Loucy (cell line): ENCODE measurements around the gene DDI1.

ENCODE experiments used
- H2AFZ ChIP-seq: fragments of 200-600 bp; sonication (generic); 2 replicates; pipeline ENCODE4 v1.6.0; 2016; ENCODE audit warnings: antibody characterized with exemption, mild to moderate bottlenecking, low read length, moderate library complexity
- H3F3A ChIP-seq: fragments of 200-600 bp; 2 replicates; pipeline ENCODE4 v1.6.0; 2016; ENCODE audit warnings: antibody characterized with exemption, low read depth, mild to moderate bottlenecking
- H3K27me3 ChIP-seq: fragments of 200-600 bp; sonication (generic); 2 replicates; pipeline ENCODE4 v1.6.1; 2014; ENCODE audit warnings: low read length, mild to moderate bottlenecking; ENCODE audit not compliant: insufficient read depth, poor library complexity, severe bottlenecking
- H3K36me3 ChIP-seq: fragments of 200-600 bp; sonication (generic); 2 replicates; pipeline ENCODE4 v1.6.1; 2016; ENCODE audit warnings: low read length; ENCODE audit not compliant: insufficient read depth
- H3K4me1 ChIP-seq: fragments of 200-600 bp; sonication (generic); 2 replicates; pipeline ENCODE4 v1.5.1; 2014; ENCODE audit warnings: low read length, mild to moderate bottlenecking; ENCODE audit not compliant: insufficient read depth, poor library complexity, severe bottlenecking
- H3K4me2 ChIP-seq: fragments of 200-600 bp; sonication (generic); 2 replicates; pipeline ENCODE4 v1.6.0; 2014; ENCODE audit warnings: antibody characterized with exemption, low read length, low read depth, mild to moderate bottlenecking; ENCODE audit not compliant: poor library complexity, severe bottlenecking
- H3K4me3 ChIP-seq: fragments of 200-600 bp; sonication (generic); 2 replicates; pipeline ENCODE4 v1.5.1; 2014; ENCODE audit warnings: low read length, mild to moderate bottlenecking, mixed read lengths; ENCODE audit not compliant: poor library complexity, severe bottlenecking
- H3K79me2 ChIP-seq: fragments of 200-600 bp; sonication (generic); 2 replicates; pipeline ENCODE4 v1.6.1; 2014; ENCODE audit warnings: low read length; ENCODE audit not compliant: insufficient read depth
- H3K9ac ChIP-seq: fragments of 200-600 bp; sonication (generic); 2 replicates; pipeline ENCODE4 v1.6.0; 2014; ENCODE audit warnings: mild to moderate bottlenecking, low read depth, low read length, moderate library complexity; ENCODE audit not compliant: poor library complexity, severe bottlenecking
- H3K9me2 ChIP-seq: fragments of 200-600 bp; sonication (generic); replicated peaks from 2 replicates; pipeline ENCODE4 v1.6.1; 2016; ENCODE audit warnings: low read depth, low read length, mixed read lengths
- H3K9me3 ChIP-seq: fragments of 200-600 bp; sonication (generic); 2 replicates; pipeline ENCODE4 v1.6.1; 2014; ENCODE audit warnings: mild to moderate bottlenecking, antibody characterized with exemption, low read length, low read depth; ENCODE audit not compliant: insufficient read depth
- H4K20me1 ChIP-seq: fragments of 200-600 bp; sonication (generic); 2 replicates; pipeline ENCODE4 v1.6.0; 2014; ENCODE audit warnings: antibody characterized with exemption, low read length, mild to moderate bottlenecking; ENCODE audit not compliant: insufficient read depth, poor library complexity, severe bottlenecking
- EZH2phosphoT487 ChIP-seq: fragments of 200-600 bp; IDR thresholded peaks from 2 replicates; pipeline ENCODE4 v1.6.1; 2018; ENCODE audit warnings: antibody characterized with exemption, mild to moderate bottlenecking, moderate library complexity, borderline replicate concordance
- TF ChIP-seq, protein P1 (sequence below): fragments of 200-600 bp; sonication (generic); conservative IDR thresholded peaks from 2 replicates; pipeline ENCODE4 v1.5.1; 2014; ENCODE audit warnings: mild to moderate bottlenecking, antibody characterized with exemption, low read length

Gene DDI1

DNA sequence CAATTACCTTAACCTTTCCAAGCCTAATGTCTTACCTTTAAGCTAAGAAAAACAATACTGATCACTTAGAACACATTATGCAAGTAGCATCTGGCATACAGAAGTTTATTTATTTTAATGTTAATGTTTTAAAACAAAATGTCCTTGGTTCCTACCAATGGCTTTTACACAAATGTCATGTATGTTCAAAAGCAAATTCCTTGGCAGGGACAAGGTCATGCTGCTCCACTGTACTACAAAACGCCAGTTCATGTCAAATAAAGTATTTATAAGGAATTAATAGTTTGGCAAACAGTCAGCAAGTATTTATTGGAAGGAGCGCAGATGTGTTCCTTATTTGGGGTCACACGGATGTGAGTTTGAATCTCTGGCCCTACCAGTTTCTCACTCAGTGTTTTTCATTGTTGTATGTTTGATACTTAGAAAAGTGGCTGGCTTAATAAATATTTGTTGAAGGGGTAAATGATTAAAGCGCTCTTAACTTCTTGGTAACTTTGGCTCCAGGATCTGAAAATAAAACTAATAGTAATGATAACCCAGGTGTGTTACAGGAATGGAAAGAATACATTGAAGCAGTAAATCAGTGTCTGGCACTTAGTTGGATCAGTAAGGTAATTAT, 18.6 kb downstream of the DDI1 start:
- Histone ChIP-seq H3K79me2 (no peaks in the 10 kb centered on the region), H3F3A (no peaks in the 10 kb centered on the region), H3K9me2 (no peaks in the 10 kb centered on the region), H3K4me1 (peaks cover 6% of the 10 kb centered on the region), H2AFZ (no peak overlapping the region), H3K4me3 (no peak overlapping the region), H4K20me1 (no peaks in the 10 kb centered on the region), H3K27me3 (no peaks in the 10 kb centered on the region), H3K9me3 (no peaks in the 10 kb centered on the region), H3K4me2 (no peak overlapping the region), H3K9ac (no peak overlapping the region), H3K36me3 (no peaks in the 10 kb centered on the region)
- TF ChIP-seq, protein P1, sequence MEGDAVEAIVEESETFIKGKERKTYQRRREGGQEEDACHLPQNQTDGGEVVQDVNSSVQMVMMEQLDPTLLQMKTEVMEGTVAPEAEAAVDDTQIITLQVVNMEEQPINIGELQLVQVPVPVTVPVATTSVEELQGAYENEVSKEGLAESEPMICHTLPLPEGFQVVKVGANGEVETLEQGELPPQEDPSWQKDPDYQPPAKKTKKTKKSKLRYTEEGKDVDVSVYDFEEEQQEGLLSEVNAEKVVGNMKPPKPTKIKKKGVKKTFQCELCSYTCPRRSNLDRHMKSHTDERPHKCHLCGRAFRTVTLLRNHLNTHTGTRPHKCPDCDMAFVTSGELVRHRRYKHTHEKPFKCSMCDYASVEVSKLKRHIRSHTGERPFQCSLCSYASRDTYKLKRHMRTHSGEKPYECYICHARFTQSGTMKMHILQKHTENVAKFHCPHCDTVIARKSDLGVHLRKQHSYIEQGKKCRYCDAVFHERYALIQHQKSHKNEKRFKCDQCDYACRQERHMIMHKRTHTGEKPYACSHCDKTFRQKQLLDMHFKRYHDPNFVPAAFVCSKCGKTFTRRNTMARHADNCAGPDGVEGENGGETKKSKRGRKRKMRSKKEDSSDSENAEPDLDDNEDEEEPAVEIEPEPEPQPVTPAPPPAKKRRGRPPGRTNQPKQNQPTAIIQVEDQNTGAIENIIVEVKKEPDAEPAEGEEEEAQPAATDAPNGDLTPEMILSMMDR: no peak
- no peak for TF ChIP-seq EZH2phosphoT487

DNA sequence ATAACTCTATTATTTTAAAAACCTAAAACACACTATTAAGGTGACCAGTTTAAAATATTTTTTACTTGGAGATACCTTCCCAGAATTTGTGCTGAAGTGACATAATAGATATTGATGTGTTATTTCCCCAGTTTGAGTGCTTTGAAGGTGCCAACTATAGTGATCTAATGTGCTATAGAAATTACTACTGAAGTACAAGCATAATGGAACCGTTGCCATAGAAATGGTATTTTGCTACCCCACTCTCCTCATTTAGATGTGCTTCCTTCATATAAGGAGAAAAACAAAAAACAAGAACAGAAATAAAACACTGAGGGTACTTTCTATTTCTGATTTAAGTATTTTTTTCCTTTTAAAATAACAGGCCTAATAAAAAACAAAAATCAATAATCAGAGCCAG, 19.2 kb downstream of the DDI1 start:
- Histone ChIP-seq H3K36me3 (no peaks in the 10 kb centered on the region), H3K27me3 (no peaks in the 10 kb centered on the region), H3K4me3 (no peak overlapping the region), H3K4me1 (peaks cover 9% of the 10 kb centered on the region), H3K9me3 (no peaks in the 10 kb centered on the region), H3K9me2 (no peaks in the 10 kb centered on the region), H3F3A (no peaks in the 10 kb centered on the region), H3K9ac (no peak overlapping the region), H3K79me2 (no peaks in the 10 kb centered on the region), H3K4me2 (no peak overlapping the region), H2AFZ (no peak overlapping the region), H4K20me1 (no peaks in the 10 kb centered on the region)
- TF ChIP-seq, protein P1: no peak
- TF ChIP-seq EZH2phosphoT487: no peak

DNA sequence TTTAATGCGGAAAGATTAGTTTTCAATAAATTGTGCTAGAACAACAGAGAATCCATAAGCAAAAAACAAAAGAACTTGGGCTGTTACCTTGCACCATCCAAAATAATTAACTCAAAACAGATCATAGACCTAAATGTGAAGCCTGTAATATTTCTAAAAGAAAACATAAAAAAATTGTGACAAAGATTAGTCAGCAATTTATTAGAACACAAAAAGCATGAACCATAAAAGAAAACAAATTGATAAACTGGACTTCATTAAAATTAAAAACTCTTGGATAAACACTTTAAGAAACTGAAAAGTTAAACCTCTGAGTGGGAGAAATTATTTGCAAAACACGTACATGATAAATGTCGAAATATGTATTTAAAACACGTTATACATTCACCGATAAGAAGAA, 21.5 kb downstream of the DDI1 start:
- Histone ChIP-seq H3F3A (no peaks in the 10 kb centered on the region), H3K79me2 (no peaks in the 10 kb centered on the region), H3K9ac (no peak overlapping the region), H3K4me2 (no peak overlapping the region), H3K9me2 (no peaks in the 10 kb centered on the region), H4K20me1 (no peaks in the 10 kb centered on the region), H3K4me3 (no peak overlapping the region), H3K9me3 (no peaks in the 10 kb centered on the region), H3K36me3 (no peaks in the 10 kb centered on the region), H3K4me1 (peaks cover 14% of the 10 kb centered on the region), H3K27me3 (no peaks in the 10 kb centered on the region), H2AFZ (no peak overlapping the region)
- TF ChIP-seq, protein P1: no peak
- TF ChIP-seq EZH2phosphoT487: no peak
